ENCODE data around the gene TMEM114. TPM values are rescaled to one million over a fixed set of nuclear protein-coding genes. Genes with fewer than 3 reads are reported as not detected.
"Not testable (repeated sequence)": the region's sequence is repeated elsewhere in the genome, so short reads cannot be mapped to it uniquely, and the experiment has no call there.

The TMEM114 gene
- total RNA-seq, 1 experiment from 2014 or later = not detected

- Histone ChIP-seq H3K9me3 (ENCODE audit: low read length) (no peaks in the 10 kb centered on the region), H3K36me3 (ENCODE audit: insufficient read depth, low read length) (no peaks in the 10 kb centered on the region), H3K9ac (ENCODE audit: low read length) (no peak overlapping the region)
Measured at GRCh38 chr16:8575399-8575798, 14.9 kb downstream of the TMEM114 start.

GRCh38 chr16:8572919-8573724 is 17.2 kb downstream of the TMEM114 start:
- no peak overlapping the region for H3K4me2 ChIP-seq (ENCODE audit: low read depth, low read length, poor library complexity, severe bottlenecking)

More at GRCh38 chr16:8575399-8575798, 14.9 kb downstream of the TMEM114 start:
- Histone ChIP-seq H3K79me2 (ENCODE audit: low read length) (no peaks in the 10 kb centered on the region), H3K4me2 (ENCODE audit: low read depth, low read length, poor library complexity, severe bottlenecking) (no peak overlapping the region), H3K4me3 (ENCODE audit: low read length) (no peak overlapping the region), H4K20me1 (ENCODE audit: insufficient read depth, low read depth, low read length) (no peaks in the 10 kb centered on the region), H3K27me3 (ENCODE audit: low read length) (no peaks in the 10 kb centered on the region), H3K9me2 (replicated peaks; ENCODE audit: insufficient read depth, low read length) (no peaks in the 10 kb centered on the region), H3K4me1 (ENCODE audit: low read length) (no peaks in the 10 kb centered on the region), H3K27ac (ENCODE audit: low read length) (no peak overlapping the region), H2AFZ (ENCODE audit: low read length) (no peak overlapping the region)
- DNase-seq = no peak

DNA sequence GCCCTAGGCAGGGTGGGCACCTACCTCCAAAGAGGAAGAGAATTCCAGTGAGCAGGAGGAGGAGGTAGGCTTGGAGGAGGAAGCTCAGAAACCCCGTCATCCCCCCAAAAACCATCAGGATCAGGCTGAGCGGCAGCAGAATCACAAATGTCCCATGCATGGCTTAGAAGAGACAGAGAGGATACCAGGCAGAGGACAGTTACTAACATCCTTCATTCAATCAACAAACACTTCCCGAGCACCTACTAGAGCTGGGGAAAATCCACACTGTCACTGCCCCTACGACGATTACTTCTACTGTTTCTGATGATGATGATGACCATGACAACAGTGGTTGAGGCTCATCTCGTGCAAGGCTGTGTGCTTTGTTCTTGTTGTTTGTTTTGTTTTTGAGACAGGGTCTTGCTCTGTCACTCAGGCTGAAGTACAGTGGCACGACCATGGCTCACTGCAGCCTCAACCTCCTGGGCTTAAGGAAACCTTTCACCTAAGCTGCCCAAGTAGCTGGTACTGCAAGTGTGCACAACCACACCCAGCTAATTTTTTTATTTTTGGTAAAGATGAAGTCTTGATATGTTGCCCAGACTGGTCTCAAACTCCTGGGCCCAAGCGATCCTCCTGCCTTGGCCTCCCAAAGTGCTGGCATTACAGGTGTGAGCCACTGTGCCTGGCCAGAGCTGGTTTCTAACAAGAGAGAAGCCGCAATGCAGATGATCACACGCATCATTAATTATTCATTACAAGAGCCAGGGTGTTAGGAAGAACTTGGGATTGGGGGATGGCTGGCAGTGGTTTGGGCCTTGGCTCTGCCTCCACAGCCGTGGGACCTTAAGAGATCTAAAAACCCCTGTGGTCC is 18.0 kb downstream of the TMEM114 start:
- Histone ChIP-seq H3K9ac (ENCODE audit: low read length) (no peak overlapping the region), H2AFZ (ENCODE audit: low read length) (no peak overlapping the region), H3K27ac (ENCODE audit: low read length) (no peak overlapping the region), H3K4me2 (ENCODE audit: low read depth, low read length, poor library complexity, severe bottlenecking) (no peak overlapping the region), H3K79me2 (ENCODE audit: low read length) (no peaks in the 10 kb centered on the region), H3K9me2 (replicated peaks; ENCODE audit: insufficient read depth, low read length) (no peaks in the 10 kb centered on the region), H3K9me3 (ENCODE audit: low read length) (no peaks in the 10 kb centered on the region), H4K20me1 (ENCODE audit: insufficient read depth, low read depth, low read length) (no peaks in the 10 kb centered on the region), H3K4me3 (ENCODE audit: low read length) (no peak overlapping the region), H3K4me1 (ENCODE audit: low read length) (no peaks in the 10 kb centered on the region), H3K27me3 (ENCODE audit: low read length) (no peaks in the 10 kb centered on the region), H3K36me3 (ENCODE audit: insufficient read depth, low read length) (no peaks in the 10 kb centered on the region)
- no peak for DNase-seq

More at GRCh38 chr16:8572919-8573724, 17.2 kb downstream of the TMEM114 start:
- H3K9me3 ChIP-seq (ENCODE audit: low read length) = no peaks in the 10 kb centered on the region
- no peaks in the 10 kb centered on the region for H3K79me2 ChIP-seq (ENCODE audit: low read length)
- no peak overlapping the region for H3K27ac ChIP-seq (ENCODE audit: low read length)
- no peaks in the 10 kb centered on the region for H3K36me3 ChIP-seq (ENCODE audit: insufficient read depth, low read length)
- H3K4me1 ChIP-seq (ENCODE audit: low read length) = no peaks in the 10 kb centered on the region
- DNase-seq = peak; percentile 64
- no peaks in the 10 kb centered on the region for H4K20me1 ChIP-seq (ENCODE audit: insufficient read depth, low read depth, low read length)
- H3K27me3 ChIP-seq (ENCODE audit: low read length) = no peaks in the 10 kb centered on the region
- no peaks in the 10 kb centered on the region for H3K9me2 ChIP-seq (replicated peaks; ENCODE audit: insufficient read depth, low read length)
- H3K9ac ChIP-seq (ENCODE audit: low read length) = no peak overlapping the region
- no peak overlapping the region for H3K4me3 ChIP-seq (ENCODE audit: low read length)
- peak overlapping the region; percentile 55; the same call in 1 of the 2 replicates for H2AFZ ChIP-seq (ENCODE audit: low read length)

GRCh38 chr16:8571061-8571596 is 19.2 kb downstream of the TMEM114 start:
- Histone ChIP-seq H3K4me3 (ENCODE audit: low read length) (no peak overlapping the region), H3K9me2 (replicated peaks; ENCODE audit: insufficient read depth, low read length) (no peaks in the 10 kb centered on the region), H3K36me3 (ENCODE audit: insufficient read depth, low read length) (no peaks in the 10 kb centered on the region), H3K27ac (ENCODE audit: low read length) (no peak overlapping the region), H3K79me2 (ENCODE audit: low read length) (no peaks in the 10 kb centered on the region), H3K9ac (ENCODE audit: low read length) (no peak overlapping the region), H4K20me1 (ENCODE audit: insufficient read depth, low read depth, low read length) (no peaks in the 10 kb centered on the region), H3K9me3 (ENCODE audit: low read length) (no peaks in the 10 kb centered on the region), H3K4me2 (ENCODE audit: low read depth, low read length, poor library complexity, severe bottlenecking) (no peak overlapping the region), H3K4me1 (ENCODE audit: low read length) (no peaks in the 10 kb centered on the region), H3K27me3 (ENCODE audit: low read length) (no peaks in the 10 kb centered on the region), H2AFZ (ENCODE audit: low read length) (no peak overlapping the region)
- DNase-seq = no peak

- not testable (repeated sequence) for H3K4me2 ChIP-seq (ENCODE audit: low read depth, low read length, poor library complexity, severe bottlenecking); H4K20me1 ChIP-seq (ENCODE audit: insufficient read depth, low read depth, low read length); DNase-seq; H3K36me3 ChIP-seq (ENCODE audit: insufficient read depth, low read length); H3K4me1 ChIP-seq (ENCODE audit: low read length); H3K4me3 ChIP-seq (ENCODE audit: low read length); H3K27me3 ChIP-seq (ENCODE audit: low read length); H3K9ac ChIP-seq (ENCODE audit: low read length); H2AFZ ChIP-seq (ENCODE audit: low read length); H3K79me2 ChIP-seq (ENCODE audit: low read length); H3K9me3 ChIP-seq (ENCODE audit: low read length); H3K9me2 ChIP-seq (replicated peaks; ENCODE audit: insufficient read depth, low read length); H3K27ac ChIP-seq (ENCODE audit: low read length)
Measured at GRCh38 chr16:8570393-8570792, 19.9 kb downstream of the TMEM114 start.

- no peaks in the 10 kb centered on the region for H4K20me1 ChIP-seq (ENCODE audit: insufficient read depth, low read depth, low read length)
- H3K4me2 ChIP-seq (ENCODE audit: low read depth, low read length, poor library complexity, severe bottlenecking) = no peak overlapping the region
- H3K27me3 ChIP-seq (ENCODE audit: low read length) = no peaks in the 10 kb centered on the region
- H3K27ac ChIP-seq (ENCODE audit: low read length) = no peak overlapping the region
- H3K9me3 ChIP-seq (ENCODE audit: low read length) = no peaks in the 10 kb centered on the region; the same call in 1 of the 2 replicates
- no peak overlapping the region for H3K9ac ChIP-seq (ENCODE audit: low read length)
- H3K9me2 ChIP-seq (replicated peaks; ENCODE audit: insufficient read depth, low read length) = no peaks in the 10 kb centered on the region
- no peaks in the 10 kb centered on the region for H3K36me3 ChIP-seq (ENCODE audit: insufficient read depth, low read length)
- no peaks in the 10 kb centered on the region for H3K79me2 ChIP-seq (ENCODE audit: low read length)
- no peak overlapping the region for H2AFZ ChIP-seq (ENCODE audit: low read length)
- H3K4me1 ChIP-seq (ENCODE audit: low read length) = no peaks in the 10 kb centered on the region
- no peak overlapping the region for H3K4me3 ChIP-seq (ENCODE audit: low read length)
- no peak for DNase-seq
Measured at GRCh38 chr16:8569650-8570346, 20.5 kb downstream of the TMEM114 start.

DNA sequence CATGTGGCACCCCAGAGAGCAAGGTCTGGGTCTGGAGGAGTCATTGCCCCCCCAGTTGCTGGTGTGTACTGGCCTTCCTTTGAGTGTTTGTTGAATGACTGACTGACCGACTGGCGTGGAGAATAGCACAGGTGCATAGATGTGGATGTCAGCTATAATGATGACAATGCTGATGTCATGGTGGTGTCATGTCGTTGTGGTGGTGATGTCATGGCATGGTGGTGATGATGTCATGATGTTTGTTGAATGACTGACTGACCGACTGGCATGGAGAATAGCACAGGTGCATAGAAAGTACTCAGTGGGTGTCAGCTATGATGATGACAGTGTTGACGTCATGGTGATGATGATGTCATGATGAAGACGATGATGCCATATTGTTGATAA is 22.1 kb downstream of the TMEM114 start:
- Histone ChIP-seq H3K4me3 (ENCODE audit: low read length) (no peak overlapping the region), H2AFZ (ENCODE audit: low read length) (no peak overlapping the region), H3K36me3 (ENCODE audit: insufficient read depth, low read length) (no peaks in the 10 kb centered on the region), H3K79me2 (ENCODE audit: low read length) (no peaks in the 10 kb centered on the region), H3K27ac (ENCODE audit: low read length) (no peak overlapping the region), H3K4me2 (ENCODE audit: low read depth, low read length, poor library complexity, severe bottlenecking) (no peak overlapping the region), H3K9me3 (ENCODE audit: low read length) (no peaks in the 10 kb centered on the region; the same call in 1 of the 2 replicates), H3K9me2 (replicated peaks; ENCODE audit: insufficient read depth, low read length) (no peaks in the 10 kb centered on the region), H3K27me3 (ENCODE audit: low read length) (no peaks in the 10 kb centered on the region), H3K9ac (ENCODE audit: low read length) (no peak overlapping the region), H3K4me1 (ENCODE audit: low read length) (no peaks in the 10 kb centered on the region), H4K20me1 (ENCODE audit: insufficient read depth, low read depth, low read length) (no peaks in the 10 kb centered on the region)
- peak; percentile 45 for DNase-seq

All from Karpas-422 (cell line).